Germinal center (tissue), 1 donor: ENCODE data around the gene TOLLIP.
"Not testable (repeated sequence)": the region's sequence is repeated elsewhere in the genome, so short reads cannot be mapped to it uniquely, and the experiment has no call there.

Experiments
- DNase-seq: peaks from one replicate; pipeline ENCODE4 v3.0.0; 2012; ENCODE audit warnings: mixed read lengths, low spot score

TOLLIP gene

DNA sequence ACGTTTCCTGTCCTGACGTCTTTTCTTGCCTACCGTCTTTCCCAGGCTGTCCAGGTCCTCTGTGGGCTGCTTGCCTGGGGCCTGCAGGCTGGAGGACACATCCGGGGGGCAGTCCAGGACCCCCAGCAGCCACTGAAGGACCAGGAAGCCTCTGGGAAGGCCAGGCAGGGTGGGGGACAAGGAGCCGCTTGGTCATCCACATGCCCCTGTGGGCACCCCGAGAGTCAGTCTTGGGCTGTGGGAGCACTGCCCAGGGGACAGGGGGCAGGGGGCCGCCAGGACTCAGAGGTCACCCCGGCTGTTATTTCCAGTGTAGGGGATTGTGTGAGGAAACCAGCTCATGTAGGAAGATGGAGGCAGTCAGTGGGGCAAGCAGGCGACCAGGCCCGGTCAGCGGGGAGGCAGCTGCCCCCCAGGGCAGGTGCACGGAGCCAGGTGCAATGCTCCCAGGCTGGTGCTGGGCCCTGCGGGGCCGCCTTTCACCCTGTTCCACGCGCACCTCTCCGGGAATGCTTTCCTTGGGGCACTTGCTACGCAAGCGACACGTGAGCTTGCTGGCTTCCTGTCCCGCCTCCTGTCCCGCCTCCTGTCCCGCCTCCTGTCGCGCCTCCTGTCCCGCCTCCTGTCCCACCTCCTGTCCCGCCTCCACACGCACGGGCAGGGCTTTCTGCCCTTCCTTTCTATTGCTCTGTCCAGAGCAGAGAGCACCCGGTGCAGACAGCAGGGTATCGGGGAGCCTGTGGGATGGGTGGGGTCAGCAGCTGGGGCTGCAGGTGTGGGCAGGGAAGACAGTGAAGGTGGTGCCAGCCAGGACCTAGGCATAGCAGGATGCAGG lies 47.0 kb downstream of the TOLLIP start:
- peak; percentile 82 for DNase-seq

GRCh38 chr11:1261241-1262071 lies 48.0 kb downstream of the TOLLIP start:
- no peak for DNase-seq

GRCh38 chr11:1260620-1261019 lies 48.8 kb downstream of the TOLLIP start:
- DNase-seq, result no peak

- DNase-seq, result peak; percentile 42
Measured at GRCh38 chr11:1260023-1260501, 49.4 kb downstream of the TOLLIP start.

DNA sequence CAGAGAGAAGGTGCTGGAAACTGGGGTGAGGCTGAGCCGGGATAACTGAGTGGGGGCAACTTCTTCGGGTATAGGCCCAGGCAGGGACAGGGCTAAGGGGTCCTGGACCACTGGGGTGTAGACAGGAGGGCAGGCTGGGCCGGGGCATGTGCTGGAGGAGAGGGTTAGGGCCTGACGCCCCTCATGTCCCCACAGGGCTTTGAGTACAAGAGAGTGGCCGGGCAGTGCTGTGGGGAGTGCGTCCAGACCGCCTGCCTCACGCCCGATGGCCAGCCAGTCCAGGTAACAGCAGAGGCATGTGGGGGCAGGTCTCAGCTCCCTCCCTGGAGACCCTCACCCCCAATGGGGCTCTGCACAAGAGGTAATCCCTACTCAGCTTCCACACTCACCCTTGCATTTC lies 49.9 kb downstream of the TOLLIP start:
- DNase-seq, result no peak

DNA sequence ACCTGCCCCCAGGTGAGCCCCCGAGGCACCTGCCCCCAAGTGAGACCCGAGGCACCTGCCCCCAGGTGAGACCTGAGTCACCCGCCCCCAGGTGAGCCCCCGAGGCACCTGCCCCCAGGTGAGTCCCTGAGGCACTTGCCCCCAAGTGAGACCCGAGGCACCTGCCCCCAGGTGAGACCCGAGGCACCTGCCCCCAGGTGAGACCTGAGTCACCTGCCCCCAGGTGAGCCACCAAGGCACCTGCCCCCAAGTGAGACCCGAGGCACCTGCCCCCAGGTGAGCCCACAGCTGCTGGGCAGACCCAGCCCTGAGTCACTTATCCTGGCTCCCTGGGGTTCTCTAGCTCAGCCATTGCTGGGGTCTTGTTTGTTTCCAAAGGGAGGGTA lies 50.4 kb downstream of the TOLLIP start:
- no peak for DNase-seq

- no peak for DNase-seq
Measured at GRCh38 chr11:1258401-1259075, 50.9 kb downstream of the TOLLIP start.

- DNase-seq, result no peak
Measured at GRCh38 chr11:1257916-1258315, 51.5 kb downstream of the TOLLIP start.

DNA sequence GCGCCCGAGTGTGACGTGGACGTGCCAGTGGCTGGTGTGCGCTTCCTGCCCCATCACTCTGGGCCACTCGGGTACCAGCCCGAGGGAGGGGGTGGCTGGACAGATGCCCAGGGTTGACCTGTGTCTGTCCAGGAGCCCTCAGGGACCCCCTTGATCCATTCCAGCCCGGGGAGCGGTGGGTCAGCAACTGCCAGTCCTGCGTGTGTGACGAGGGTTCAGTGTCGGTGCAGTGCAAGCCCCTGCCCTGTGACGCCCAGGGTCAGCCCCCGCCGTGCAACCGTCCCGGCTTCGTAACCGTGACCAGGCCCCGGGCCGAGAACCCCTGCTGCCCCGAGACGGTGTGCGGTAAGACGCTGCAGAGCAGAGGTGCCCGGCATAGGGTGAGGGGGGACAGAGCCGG lies 52.1 kb downstream of the TOLLIP start:
- DNase-seq, result no peak

GRCh38 chr11:1256257-1257045 lies 53.0 kb downstream of the TOLLIP start:
- no peak for DNase-seq

GRCh38 chr11:1255151-1255550 lies 54.3 kb downstream of the TOLLIP start:
- DNase-seq, result no peak

DNA sequence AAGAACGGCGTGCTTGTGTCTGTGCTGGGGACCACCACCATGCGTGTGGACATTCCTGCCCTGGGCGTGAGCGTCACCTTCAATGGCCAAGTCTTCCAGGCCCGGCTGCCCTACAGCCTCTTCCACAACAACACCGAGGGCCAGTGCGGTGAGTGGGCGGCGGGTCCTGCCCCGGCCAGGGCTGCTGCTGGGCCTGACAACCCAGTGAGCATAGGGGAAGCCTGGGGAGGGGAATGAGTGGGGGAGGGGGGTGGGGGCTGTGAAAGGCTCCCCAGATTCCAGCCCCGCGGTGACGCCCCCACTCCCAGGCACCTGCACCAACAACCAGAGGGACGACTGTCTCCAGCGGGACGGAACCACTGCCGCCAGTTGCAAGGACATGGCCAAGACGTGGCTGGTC lies 54.7 kb downstream of the TOLLIP start:
- DNase-seq, result no peak

DNA sequence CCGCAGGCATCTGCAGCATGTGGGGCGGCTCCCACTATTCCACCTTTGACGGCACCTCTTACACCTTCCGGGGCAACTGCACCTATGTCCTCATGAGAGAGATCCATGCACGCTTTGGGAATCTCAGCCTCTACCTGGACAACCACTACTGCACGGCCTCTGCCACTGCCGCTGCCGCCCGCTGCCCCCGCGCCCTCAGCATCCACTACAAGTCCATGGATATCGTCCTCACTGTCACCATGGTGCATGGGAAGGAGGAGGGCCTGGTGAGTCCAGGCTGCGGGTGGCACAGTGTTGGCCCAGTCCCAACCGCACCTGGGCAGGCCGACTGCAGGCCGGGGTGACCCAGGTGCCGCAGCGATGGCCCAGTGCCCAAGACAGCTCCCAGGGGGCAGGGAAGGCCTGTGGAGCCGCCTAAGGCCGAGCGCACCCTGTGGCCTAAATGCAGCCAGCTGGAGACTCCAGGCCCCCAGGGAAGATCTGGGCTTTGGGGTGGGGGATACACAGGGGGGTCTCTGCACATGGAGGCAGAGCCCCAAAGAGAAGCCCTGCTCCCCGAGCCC lies 55.3 kb downstream of the TOLLIP start:
- no peak for DNase-seq

GRCh38 chr11:1253103-1253485 lies 56.3 kb downstream of the TOLLIP start:
- no peak for DNase-seq

DNA sequence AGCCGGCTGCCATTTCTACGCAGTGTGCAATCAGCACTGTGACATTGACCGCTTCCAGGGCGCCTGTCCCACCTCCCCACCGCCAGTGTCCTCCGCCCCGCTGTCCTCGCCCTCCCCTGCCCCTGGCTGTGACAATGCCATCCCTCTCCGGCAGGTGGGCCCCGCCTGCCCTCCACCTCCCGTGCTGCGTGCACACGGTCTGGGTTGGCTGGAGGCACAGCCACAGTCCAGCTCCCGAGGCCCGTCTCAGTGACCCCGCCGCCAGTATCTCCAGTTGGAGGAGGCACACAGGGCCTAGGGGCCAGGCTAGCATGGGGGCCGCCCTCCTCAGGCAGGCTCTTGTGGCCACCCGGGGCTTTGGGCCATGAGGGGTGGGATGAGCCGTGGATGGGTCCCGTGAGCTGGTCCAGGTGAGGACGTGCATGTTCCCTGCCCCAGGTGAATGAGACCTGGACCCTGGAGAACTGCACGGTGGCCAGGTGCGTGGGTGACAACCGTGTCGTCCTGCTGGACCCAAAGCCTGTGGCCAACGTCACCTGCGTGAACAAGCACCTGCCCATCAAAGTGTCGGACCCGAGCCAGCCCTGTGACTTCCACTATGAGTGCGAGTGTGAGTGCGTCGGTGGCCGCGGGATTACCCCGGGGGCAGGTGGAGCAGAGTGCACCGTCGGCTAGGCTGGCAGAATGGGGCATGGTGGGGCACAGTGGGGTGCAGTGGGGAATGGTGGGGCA lies 56.9 kb downstream of the TOLLIP start:
- DNase-seq, result no peak

DNA sequence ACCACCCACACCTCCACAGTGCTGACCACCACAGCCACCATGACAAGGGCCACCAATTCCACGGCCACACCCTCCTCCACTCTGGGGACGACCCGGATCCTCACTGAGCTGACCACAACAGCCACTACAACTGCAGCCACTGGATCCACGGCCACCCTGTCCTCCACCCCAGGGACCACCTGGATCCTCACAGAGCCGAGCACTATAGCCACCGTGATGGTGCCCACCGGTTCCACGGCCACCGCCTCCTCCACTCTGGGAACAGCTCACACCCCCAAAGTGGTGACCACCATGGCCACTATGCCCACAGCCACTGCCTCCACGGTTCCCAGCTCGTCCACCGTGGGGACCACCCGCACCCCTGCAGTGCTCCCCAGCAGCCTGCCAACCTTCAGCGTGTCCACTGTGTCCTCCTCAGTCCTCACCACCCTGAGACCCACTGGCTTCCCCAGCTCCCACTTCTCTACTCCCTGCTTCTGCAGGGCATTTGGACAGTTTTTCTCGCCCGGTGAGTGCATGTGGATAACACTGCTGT lies 58.1 kb downstream of the TOLLIP start:
- DNase-seq, result no peak

DNA sequence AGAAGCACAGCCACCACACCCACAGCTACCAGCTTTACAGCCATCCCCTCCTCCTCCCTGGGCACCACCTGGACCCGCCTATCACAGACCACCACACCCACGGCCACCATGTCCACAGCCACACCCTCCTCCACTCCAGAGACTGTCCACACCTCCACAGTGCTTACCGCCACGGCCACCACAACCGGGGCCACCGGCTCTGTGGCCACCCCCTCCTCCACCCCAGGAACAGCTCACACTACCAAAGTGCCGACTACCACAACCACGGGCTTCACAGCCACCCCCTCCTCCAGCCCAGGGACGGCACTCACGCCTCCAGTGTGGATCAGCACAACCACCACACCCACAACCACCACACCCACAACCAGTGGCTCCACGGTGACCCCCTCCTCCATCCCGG lies 59.0 kb downstream of the TOLLIP start:
- DNase-seq, result not testable (repeated sequence)

- not testable (repeated sequence) for DNase-seq
Measured at GRCh38 chr11:1248951-1249350, 60.5 kb downstream of the TOLLIP start.

DNA sequence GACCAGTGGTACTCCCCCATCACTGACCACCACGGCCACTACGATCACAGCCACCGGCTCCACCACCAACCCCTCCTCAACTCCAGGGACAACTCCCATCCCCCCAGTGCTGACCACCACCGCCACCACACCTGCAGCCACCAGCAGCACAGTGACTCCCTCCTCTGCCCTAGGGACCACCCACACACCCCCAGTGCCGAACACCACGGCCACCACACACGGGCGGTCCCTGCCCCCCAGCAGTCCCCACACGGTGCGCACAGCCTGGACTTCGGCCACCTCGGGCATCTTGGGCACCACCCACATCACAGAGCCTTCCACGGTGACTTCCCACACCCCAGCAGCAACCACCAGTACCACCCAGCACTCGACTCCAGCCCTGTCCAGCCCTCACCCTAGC lies 62.4 kb downstream of the TOLLIP start:
- not testable (repeated sequence) for DNase-seq

GRCh38 chr11:1246301-1246700 lies 63.1 kb downstream of the TOLLIP start:
- not testable (repeated sequence) for DNase-seq
